ENCODE data around the gene AGBL3.
"Not testable (repeated sequence)": the region's sequence is repeated elsewhere in the genome, so short reads cannot be mapped to it uniquely, and the experiment has no call there.

AGBL3 gene

DNA sequence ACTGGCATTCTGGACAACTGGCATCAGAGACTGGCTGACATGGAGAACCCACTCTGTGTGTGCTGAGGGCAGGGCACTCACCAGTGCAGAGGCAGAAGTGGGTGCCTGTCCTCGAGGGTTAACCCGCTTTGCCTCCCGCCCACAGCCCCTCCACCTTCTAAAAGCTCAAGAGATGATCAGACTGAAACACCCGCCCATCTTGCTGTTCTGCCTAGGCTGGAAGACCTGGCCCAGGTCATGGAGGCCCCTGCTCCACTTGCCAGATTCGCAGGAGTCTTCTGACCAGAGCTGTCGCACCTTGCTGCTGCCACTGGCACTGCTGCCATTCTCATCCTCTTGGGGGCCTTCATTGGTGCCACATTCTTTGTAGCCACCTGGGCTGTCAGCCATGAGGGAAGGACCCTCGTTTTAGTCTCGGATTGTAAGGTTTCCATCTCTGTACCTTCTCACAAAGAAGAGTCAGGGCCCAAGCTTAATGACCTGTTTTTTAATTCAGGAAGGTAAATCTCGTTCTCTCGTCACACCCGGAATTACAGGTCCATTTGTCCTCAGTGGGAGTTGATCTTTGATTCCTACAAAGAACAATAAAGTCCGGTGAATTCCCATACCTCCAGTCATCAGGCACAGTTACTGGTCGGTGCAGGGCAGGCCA is 182.3 kb downstream of the AGBL3 start:
- DNase-seq (ENCODE audit: low read depth): no peak

DNA sequence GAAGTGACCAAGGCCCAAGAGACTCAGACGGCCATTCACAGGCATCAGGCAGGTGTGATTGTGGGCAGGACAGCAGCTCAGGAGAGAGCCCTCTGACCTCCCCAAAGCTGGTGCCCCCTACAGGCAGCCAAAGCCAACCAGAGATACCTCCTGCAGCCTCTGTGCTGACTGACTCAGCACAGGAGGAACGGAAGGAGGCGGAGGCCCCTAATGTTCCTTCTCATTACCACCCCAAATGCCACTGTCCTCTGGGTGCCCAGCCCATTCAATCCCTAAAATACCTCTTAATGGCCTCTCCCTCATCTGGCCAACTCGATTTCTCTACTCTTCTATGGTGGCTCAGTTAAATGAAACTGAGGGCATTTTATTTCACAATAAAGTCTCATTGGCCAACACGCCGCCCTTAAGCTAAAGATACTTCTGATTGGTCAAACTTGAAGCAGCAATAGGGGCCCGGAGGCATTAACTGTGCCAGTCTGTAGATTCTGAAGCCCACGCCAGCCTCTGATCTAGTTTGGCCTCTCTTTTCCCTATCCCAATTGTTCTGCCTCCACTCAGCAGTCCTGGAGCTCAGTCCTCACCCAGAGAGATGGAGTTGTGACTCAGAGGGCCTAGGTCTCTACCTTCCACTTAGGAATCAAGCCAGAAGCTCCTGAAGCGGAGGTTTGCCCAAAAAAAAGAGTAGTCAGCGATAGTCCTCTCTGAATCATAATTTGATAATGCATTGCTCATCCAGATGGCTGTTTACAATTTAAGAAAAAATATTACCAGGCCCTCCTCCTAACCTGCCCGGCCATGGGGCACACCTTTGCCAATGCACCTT is 183.0 kb downstream of the AGBL3 start:
- peak; percentile 52 for DNase-seq (ENCODE audit: low read depth)

DNA sequence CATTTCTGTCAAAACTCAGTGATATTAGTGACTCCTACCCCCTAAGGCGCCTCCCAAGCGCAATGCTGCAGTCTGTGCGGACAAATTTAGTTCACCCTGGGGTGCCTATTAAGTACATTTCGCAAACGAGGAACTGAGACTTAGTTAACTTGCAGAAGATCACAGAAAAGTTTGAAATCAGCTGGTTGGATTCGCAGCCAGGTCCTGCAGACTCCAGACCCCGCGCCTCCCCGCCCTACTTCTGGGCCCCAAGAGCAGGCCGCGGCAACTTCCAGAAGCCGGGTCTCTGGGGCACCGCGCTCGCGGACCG is 183.6 kb downstream of the AGBL3 start:
- no peak for DNase-seq (ENCODE audit: low read depth)

DNA sequence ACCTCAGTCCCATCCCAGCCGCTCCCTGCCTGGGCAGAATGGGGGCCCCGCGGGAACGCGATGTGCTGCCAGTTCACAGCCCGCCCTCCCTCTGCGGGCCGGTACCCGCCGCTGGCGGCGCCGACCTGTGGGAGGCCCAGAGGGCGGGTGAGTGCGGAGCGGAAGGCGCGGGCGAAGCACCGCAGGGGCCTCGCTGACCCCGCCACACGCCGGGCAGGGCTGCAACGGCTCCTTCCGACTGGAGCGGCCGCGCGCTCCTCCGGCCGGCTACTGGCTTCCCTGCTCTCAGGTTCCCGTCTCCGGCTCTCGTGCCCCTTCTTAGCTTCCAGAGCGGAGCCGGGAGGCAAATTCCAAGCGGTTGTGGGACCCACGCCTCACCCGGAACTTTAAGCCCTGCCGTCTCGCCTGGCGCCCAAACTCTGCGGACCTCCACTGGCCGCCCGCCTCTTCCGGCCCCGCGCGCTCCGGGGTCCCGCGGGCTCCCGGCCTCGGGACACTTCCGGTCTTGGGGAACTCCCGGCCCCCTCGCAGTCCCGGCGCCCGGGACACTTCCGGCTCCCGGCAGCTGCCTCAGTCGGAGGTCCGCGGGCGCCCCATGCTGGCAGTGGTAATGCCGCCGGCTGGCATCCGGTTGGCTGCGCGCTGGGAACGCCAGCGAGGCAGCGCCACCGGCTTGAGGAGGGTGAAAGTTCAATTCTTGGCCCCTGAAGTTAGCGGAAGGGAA is 184.1 kb downstream of the AGBL3 start, which contains the start of gene CYREN:
Gene CYREN, minus strand, starts transcription at position 434 of the 724 bp plus-strand sequence. CDS start 1,785 bp downstream, outside the sequence.
- peak; percentile 82 for DNase-seq (ENCODE audit: low read depth)

DNA sequence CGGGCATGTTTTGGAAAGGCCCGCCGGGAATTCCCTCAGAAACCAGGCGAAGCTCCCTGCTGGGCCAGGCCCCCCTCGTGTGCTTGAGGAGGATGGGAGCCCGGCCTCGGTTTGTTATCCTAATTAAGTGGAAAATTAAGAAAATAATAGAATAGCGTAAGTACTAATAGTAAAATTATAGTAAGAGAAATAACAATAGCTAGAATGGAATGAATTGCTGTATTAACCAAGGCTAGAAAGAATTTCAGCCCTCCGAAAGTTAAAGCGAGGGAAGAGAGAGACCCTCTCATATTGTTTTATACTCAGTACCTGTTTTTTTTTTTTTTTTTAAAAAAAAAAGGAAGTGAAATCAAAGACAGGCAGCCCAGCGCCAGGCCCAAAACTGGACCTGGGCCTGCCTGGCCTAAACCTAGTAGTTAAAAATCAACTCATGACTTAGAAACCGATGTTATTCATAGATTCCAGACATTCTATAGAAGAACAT is 184.7 kb downstream of the AGBL3 start:
- DNase-seq (ENCODE audit: low read depth): not testable (repeated sequence)

DNA sequence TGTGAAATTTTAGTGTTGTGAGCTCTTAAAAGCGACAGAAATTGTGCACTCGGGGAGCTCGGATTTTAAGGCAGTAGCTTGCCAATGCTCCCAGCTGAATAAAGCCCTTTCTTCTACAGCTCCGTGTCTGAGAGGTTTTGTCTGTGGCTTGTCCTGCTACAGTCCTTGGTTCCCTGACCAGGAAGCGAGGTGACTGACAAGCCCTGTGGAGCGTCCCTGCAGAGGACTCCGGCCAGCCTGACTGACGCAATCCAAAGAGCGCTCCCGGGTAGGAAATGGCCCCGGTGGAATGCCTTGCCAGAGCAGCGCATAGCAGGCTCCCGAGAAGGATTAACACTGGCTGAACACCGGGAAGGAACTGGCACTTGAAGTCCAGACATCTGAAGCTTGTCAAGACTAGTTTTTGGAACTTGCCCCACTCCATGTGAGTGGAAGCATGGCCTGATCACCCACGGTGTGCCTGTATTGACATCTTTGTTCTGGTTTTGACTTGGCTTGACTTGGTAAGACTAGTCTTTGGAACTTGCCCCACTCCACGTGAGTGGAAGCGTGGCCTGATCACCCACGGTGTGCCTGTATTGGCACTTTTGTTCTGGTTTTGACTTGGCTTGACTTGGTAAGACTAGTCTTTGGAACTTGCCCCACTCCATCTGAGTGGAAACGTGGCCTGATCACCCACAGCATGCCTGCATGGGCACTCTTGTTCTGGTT is 185.4 kb downstream of the AGBL3 start:
- not testable (repeated sequence) for DNase-seq (ENCODE audit: low read depth)

DNA sequence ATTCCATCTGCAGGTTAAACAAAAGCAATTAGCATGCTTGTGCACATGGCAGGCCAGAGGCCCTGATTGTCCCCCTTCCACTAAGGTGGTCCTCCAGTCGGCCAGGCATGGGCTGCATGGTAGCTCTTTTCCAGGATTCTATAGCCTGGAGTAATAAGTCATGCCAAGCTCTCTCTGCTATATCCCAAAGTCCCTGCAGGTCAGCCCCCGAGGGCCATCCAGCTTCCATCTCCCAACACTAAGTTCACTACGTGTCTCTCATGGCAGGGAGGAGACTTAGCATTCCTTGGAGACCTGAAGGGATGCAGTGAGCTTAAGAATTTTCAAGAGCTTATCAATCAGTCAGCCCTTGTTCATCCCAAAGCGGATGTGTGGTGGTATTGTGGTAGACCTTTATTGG is 187.6 kb downstream of the AGBL3 start:
- DNase-seq (ENCODE audit: low read depth): not testable (repeated sequence)

DNA sequence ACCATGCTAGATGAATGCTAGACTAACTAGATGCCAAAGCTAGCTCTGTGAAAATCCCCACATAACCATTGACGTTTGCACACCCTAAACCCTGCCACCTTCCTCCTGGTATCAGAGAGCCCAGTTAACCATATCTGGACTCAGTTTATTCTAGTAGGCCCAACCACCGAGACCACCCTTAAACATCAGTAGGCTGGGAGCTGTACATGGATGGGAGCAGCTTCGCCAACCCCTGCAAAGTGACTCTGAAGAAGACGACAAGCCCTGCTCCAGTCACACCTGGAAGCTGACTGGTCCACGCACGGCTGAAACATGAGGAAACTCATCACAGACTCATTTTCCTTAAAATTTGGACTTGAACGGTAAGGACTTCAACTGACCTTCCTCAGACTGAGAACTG is 188.6 kb downstream of the AGBL3 start:
- no peak for DNase-seq (ENCODE audit: low read depth)

DNA sequence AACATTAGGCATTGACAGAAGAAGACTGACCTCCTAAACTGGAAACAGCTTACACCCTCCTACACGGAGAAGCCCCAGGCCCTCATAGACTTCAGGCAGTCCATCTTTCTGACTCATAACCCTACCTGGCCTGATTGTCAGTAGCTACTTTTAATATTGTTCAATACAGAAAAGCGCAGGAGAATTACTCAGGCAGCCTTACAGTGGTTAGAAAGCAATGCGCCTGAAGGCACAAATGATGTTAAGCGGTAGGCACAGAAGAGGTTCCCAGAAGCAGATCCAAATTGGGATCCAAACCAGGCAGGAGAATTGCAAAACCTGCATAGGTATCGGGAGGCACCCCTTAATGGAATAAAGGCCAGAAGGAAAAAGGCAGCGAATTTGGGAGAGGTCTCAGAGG is 189.6 kb downstream of the AGBL3 start:
- no peak for DNase-seq (ENCODE audit: low read depth)

DNA sequence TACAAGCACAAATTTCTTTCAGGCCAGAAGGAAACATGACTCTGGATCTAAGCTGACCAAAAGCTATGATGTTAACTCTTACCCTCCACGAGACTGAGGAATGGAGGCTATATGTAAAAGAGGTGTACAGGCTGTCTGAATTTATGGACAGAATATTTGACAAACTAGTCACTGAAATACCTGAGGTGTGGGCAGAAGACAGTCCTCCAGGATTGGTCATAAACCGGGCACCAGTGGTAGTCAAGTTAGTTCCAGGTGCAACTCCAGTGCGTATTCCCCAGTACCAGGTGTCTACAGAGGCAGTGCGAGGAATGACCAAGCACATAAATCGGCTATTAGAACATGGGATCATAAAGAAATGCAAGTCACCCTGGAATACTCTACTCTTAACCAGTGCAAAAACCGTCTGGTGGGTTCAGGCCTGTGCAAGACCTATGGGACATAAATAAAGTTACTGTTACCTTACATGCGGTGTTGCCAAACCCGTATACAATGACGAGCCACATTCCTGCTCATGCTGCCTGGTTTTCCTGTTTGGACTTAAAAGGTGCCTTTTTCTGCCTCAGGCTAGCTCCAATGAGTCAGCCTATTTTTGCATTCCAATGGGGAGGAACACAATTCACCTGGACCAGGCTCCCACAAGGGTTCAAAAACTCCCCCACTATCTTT is 190.9 kb downstream of the AGBL3 start:
- no peak for DNase-seq (ENCODE audit: low read depth)

DNA sequence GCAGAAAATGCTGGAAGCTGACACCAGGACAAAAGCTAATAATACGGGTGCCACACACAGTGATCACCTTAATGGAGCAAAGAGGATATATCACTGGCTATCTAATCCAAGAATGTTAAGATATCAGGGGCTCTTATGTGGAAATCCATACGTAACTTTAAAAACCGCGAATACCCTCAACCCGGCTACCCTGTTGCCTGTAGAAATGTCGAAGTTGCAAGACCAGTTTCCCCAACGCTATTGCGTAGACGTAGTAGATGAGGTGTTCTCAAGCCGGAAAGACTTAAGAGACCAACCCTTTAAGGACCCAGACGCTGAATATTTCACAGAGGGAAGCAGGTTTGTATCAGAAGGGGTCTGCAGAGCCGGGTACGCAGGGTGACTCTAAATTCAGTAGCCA is 192.1 kb downstream of the AGBL3 start:
- no peak for DNase-seq (ENCODE audit: low read depth)

DNA sequence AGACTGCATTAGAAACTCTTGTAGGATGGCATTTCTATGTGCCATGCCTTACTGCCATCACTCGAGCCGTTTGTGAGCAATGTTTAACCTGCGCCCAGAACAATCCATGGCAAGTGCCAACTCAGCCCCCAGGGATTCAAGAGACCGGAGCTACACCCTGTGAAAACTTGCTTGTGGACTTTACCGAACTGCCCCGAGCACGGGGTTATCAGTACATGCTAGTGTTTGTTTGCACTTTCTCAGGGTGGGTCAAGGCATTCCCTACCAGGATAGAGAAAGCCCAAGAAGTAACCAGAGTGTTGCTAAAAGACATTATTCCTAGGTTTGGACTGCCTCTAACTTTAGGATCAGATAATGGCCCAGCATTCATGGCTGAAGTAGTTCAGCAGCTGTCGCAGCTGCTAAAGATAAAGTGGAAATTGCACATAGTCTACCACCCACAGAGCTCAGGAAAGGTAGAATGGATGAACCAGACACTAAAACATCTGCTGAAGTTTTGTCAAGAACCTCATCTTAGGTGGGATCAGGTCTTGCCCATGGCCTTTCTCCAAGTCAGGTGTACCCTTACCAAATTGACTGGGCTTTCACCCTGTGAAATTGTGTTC is 193.1 kb downstream of the AGBL3 start:
- DNase-seq (ENCODE audit: low read depth): no peak

DNA sequence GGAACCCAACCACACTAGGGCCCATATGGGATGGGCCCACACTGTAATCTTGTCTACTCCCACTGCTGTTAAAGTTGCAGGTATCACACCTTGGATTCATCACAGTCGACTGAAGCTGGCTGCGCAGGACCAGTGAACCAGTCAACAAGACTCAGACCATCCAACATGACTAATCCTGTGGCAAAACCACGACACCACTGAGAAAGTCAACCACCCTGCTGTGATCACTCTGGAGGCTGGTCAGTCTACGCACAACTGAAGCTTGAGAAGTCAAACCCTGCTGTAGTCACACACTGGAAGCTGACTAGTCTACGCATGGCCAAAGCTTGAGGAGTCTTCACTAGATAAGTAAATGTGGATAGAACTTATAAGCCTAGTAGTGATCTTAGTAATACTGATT is 193.8 kb downstream of the AGBL3 start:
- DNase-seq (ENCODE audit: low read depth): no peak

DNA sequence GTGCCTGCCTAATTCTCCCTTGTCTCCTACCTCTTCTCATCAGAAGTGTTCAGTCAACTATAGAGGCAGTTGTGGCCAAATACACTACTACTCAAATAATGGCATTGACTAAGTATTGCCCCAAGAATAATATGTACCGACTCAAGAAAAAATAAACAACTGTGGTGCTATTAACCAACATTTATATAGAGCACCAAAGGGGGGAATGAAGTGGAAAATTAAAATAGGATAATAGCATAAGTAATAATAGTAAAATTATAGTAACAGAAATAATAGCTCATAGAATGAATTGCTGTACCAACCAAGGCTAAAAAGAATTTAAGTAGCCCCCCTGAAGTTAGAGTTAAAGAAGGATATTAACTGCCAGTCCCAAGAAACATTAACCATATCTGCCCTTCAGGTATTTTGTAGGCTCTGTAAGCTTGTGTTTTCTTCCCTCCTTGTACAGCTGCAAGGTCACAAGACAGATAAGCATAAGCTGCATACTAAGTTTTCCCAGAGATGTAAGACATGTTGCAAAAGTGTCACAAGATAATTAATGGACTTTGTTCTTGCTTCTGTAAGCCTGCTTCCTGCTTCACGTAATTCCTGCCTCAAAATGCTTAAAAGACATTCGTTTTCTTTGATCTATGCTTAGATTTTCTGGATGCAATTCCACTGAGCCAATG is 195.1 kb downstream of the AGBL3 start:
- DNase-seq (ENCODE audit: low read depth): no peak

DNA sequence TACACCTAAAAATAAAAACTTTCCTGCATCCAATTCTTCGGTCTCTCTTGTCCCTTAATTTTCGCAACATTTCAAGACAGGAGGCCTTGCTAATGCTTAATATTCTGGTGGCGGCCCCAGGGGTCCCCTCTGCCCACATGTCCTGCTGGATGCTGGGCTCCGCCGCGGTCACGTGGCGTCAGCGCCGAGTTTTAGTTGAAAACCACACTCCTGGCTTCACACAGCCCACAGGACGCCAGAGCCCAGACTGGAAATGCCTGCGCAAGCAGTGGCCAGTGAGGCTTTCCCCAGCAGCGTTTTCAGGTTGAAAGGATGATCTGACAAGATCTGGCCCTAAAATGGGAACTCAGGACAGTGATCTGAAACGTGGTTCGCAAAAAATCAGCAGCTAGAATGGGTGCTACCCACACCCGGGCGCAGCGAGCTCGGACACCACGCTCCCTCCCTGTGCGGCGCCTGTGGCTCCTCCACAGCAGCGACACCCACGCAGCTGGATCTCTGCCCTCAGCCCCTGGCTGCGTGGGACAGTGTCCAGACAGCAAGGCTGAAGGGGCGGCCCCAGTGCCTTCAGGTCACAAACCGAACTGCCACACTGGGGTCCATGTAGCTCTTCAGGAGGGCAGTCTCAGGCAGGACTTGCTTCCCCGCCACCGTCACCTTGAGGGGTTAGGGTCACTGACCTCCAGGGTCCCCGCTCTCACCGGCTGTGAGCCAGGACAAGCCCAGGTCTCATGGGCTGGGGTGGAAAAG is 195.8 kb downstream of the AGBL3 start:
- no peak for DNase-seq (ENCODE audit: low read depth)

DNA sequence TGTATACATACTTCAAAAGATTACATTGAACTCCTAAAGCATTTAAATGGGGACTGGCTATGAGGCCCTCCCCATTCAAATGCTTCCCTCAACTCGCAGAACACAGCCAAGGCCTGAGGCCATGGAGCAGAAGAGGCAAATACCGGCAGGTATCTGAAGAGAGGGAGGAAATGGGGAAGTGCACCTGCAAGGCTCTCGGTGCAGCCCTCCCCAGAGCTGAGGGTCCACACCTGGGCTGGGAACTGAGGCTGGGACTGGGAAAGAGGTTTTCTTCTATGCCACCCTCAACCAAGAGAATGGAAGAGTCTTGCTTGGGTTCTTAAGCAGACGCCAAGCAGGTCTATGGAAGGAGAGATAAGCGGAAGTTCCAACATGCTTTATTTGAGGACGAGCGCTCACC is 197.2 kb downstream of the AGBL3 start:
- no peak for DNase-seq (ENCODE audit: low read depth)

DNA sequence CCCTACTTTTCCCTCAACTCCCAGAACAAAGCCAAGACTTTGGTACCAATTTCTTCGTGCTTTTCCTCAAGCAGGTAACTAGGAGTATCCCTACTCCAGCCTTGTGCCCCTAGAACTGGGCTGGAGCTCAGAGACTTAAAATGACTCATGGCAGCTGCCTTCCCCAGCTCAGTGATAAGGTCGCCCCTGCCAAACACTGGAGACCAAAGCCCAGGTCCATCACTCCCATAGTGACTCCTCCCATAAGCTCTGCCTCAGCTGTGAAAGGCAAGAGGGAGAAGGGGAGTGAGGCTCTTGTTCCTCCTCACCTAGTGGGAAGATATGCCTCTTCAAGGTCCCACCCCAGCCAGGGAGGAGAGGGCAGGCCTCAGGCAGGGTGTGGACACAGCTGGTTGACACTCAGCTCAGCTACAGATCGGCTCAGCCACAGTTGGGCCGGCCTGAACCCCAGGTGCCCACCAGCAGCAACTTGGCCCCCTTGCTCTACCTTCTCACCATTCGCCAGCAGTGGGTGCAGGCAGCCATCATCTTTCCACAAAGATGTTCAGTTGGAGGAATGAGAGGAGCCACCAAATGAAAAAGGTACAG is 198.0 kb downstream of the AGBL3 start:
- DNase-seq (ENCODE audit: low read depth): no peak
